GM19351 (cell line): ENCODE results near the gene TAF8.

Experiments used
- ATAC-seq: cut with Tn5 transposase; IDR thresholded peaks from one replicate; pipeline ENCODE4 v1.9.1; 2021; ENCODE audit warnings: mild to moderate bottlenecking, moderate library complexity; ENCODE audit not compliant: unreplicated experiment

TAF8 gene

GRCh38 chr6:42049948-42050296, 402 bp upstream of the TAF8 start:
- ATAC-seq, result no peak

- ATAC-seq, result no peak
Measured at GRCh38 chr6:42051268-42051653, 937 bp downstream of the TAF8 start.

- ATAC-seq, result no peak
Measured at GRCh38 chr6:42053601-42054000, 3.3 kb downstream of the TAF8 start.

- ATAC-seq, result no peak
Measured at GRCh38 chr6:42059743-42060142, 9.4 kb downstream of the TAF8 start.

- ATAC-seq, result no peak
Measured at GRCh38 chr6:42066156-42066675, 15.9 kb downstream of the TAF8 start.

GRCh38 chr6:42068173-42068572, 17.8 kb downstream of the TAF8 start:
- no peak for ATAC-seq

GRCh38 chr6:42068872-42069522, 18.7 kb downstream of the TAF8 start:
- ATAC-seq, result no peak

GRCh38 chr6:42071881-42072583, 21.7 kb downstream of the TAF8 start:
- no peak for ATAC-seq

GRCh38 chr6:42073287-42073686, 23.0 kb downstream of the TAF8 start:
- ATAC-seq, result no peak

- no peak for ATAC-seq
Measured at GRCh38 chr6:42075159-42075838, 25.0 kb downstream of the TAF8 start.

- no peak for ATAC-seq
Measured at GRCh38 chr6:42078386-42078785, 28.1 kb downstream of the TAF8 start.

GRCh38 chr6:42079941-42080464, 29.7 kb downstream of the TAF8 start:
- no peak for ATAC-seq

GRCh38 chr6:42083530-42083929, 33.2 kb downstream of the TAF8 start:
- no peak for ATAC-seq

GRCh38 chr6:42084889-42085288, 34.6 kb downstream of the TAF8 start:
- ATAC-seq, result no peak

- ATAC-seq, result no peak
Measured at GRCh38 chr6:42086046-42087035, 36.0 kb downstream of the TAF8 start.

- no peak for ATAC-seq
Measured at GRCh38 chr6:42088101-42088591, 37.8 kb downstream of the TAF8 start.

GRCh38 chr6:42090819-42091717, 40.7 kb downstream of the TAF8 start:
- no peak for ATAC-seq

GRCh38 chr6:42091718-42092023, 41.3 kb downstream of the TAF8 start:
- ATAC-seq, result no peak

- ATAC-seq, result no peak
Measured at GRCh38 chr6:42093582-42094329, 43.4 kb downstream of the TAF8 start.
